OCI-LY1 (cell line): ENCODE results near the gene GOLGA3.

Source experiments
- EZH2 ChIP-seq: fragments of 200-600 bp; sonication (generic), shearing (Covaris generic); IDR thresholded peaks from 2 replicates; pipeline ENCODE4 v1.8.0; 2017; ENCODE audit warnings: borderline replicate concordance, mixed run types, mild to moderate bottlenecking, antibody characterized with exemption, low read length, moderate library complexity, mixed read lengths
- TF ChIP-seq, protein P1 (sequence below): fragments of 200-600 bp; sonication (generic), shearing (Covaris generic); IDR thresholded peaks from 2 replicates; pipeline ENCODE4 v1.5.1; 2017; ENCODE audit warnings: mild to moderate bottlenecking, antibody characterized with exemption, low read length, moderate library complexity, mixed read lengths

DNA sequence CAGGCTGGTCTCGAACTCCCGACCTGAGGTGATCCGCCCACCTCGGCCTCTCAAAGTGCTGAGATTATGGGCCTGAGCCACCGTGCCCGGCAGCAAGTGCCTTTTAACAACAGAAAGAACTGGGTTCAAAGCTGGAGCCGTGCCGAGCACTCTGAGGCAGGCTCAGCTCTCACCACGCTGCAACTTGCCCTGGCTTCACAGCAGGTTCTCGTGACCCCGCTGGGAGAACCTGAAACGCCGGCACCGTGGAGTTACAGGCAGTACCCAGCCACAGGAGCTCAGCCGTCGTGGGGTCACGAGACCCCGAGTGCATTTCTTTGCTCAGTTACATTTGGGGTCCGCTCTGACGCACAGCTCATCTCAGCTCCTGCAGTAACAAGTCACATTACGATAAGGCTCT lies 14.4 kb downstream of the GOLGA3 start:
- TF ChIP-seq, protein P1, sequence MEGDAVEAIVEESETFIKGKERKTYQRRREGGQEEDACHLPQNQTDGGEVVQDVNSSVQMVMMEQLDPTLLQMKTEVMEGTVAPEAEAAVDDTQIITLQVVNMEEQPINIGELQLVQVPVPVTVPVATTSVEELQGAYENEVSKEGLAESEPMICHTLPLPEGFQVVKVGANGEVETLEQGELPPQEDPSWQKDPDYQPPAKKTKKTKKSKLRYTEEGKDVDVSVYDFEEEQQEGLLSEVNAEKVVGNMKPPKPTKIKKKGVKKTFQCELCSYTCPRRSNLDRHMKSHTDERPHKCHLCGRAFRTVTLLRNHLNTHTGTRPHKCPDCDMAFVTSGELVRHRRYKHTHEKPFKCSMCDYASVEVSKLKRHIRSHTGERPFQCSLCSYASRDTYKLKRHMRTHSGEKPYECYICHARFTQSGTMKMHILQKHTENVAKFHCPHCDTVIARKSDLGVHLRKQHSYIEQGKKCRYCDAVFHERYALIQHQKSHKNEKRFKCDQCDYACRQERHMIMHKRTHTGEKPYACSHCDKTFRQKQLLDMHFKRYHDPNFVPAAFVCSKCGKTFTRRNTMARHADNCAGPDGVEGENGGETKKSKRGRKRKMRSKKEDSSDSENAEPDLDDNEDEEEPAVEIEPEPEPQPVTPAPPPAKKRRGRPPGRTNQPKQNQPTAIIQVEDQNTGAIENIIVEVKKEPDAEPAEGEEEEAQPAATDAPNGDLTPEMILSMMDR: no peak
- no peak for TF ChIP-seq EZH2
